AG09319 (cell line): ENCODE data around the gene CARMIL1.
A peak's percentile ranks its signal among the peaks of the same experiment; 100 is the strongest.

Experiments
- DNase-seq: peaks from one replicate; pipeline ENCODE4 v3.0.0-alpha.2; 2010; ENCODE audit warnings: low read depth; ENCODE audit errors: extremely low read depth
- CTCF ChIP-seq: IDR thresholded peaks from 2 replicates; pipeline ENCODE4 v1.5.1; 2011; ENCODE audit warnings: low read depth, mild to moderate bottlenecking, inconsistent platforms, low read length, moderate library complexity

The CARMIL1 gene

DNA sequence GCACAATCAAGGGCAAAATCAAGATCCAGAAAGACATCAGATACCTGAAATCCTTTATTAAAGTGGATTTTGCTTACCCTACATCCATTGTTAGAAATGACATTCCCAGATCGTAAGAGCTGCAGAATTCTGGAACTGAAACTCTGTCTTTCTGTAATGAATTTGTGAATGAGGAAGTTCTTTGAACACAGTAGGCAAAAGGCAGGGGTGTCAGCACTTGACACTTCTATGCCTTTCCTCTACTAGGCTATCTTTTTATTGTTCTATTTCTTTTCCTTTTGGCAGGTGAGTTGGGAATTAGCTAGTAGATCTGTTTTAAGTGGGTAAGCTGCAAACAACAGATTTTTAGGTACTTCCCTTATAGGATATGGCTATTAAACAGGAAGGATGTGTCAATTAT, 126.3 kb downstream of the CARMIL1 start:
- DNase-seq = no peak
- no peak for TF ChIP-seq CTCF

GRCh38 chr6:25407431-25407830, 128.3 kb downstream of the CARMIL1 start:
- TF ChIP-seq CTCF = no peak
- no peak for DNase-seq

DNA sequence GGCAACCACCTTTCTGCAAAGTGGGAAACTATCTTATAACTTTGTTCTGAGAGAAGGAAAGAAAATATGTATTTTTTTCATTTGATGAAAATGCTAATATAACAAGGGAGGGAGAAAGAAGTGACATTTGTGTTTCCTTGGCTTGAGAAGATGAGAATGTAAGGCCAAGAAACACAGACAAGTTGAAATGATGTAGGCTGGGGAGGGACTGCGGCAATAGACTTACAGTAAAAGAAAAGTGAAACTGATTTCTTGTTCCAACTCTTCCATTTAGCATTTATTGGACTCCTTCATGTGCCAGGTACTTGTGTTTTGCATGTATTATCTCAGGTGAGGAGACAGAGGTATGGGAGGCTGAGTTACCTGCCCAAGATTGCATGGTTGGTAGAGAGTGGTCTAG, 130.9 kb downstream of the CARMIL1 start:
- TF ChIP-seq CTCF = no peak

GRCh38 chr6:25411316-25411950, 132.3 kb downstream of the CARMIL1 start:
- no peak for DNase-seq
- no peak for TF ChIP-seq CTCF

More for the DNA sequence above, 130.9 kb downstream of the CARMIL1 start:
- DNase-seq = no peak

DNA sequence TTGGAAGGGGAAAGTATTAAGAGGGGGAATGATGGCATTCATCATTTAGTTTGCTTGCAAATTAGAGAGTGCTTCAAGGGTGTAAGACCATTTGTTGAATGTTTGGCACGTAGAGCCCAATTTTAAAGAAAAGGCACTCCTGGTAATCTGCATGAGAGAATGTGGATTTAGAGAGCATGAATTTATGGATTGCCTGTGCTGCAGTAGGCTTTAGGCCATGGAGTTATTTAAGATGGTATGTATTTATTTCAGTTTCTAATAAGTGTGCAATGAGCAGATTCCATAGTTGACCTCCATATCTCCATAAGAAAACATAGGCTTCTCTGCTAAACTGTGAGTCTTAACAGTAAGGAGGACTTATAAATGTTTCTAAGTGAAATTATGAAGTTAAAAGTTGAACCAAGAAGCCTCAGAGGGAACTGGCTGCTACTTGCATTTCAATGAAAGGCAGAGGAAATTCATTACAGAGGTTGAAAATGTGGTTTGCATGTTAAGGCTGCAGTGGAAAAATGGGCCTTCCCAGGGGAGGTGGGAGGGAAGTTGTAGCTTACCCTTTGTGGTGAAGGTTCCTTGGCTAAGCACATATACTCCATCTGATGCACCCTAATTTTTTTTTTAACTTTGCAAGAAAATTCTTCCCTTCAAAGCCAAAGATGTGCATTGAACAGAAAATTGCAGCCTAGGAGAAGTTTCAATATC, 134.2 kb downstream of the CARMIL1 start:
- peak; percentile 16 for DNase-seq
- no peak for TF ChIP-seq CTCF

DNA sequence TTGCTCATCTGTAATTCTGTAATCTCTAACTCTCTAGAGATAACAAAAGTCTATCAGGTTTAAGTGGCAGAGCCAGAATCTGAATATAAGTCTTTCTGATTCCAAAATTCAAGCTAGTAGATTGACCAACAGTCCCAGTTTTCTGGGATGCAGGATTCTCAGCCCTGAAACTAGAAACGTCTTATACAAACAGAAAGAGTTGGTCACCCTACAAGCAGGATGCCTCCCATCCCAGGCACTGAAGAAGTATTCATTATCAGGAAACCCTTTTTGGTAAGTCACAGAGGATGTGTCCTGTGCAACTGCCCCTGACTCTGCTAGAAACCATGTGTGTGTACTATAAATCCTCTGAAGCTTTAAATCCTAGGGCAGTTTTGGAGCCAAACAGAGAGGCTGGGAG, 135.0 kb downstream of the CARMIL1 start:
- DNase-seq = peak; percentile 8
- TF ChIP-seq CTCF = no peak

DNA sequence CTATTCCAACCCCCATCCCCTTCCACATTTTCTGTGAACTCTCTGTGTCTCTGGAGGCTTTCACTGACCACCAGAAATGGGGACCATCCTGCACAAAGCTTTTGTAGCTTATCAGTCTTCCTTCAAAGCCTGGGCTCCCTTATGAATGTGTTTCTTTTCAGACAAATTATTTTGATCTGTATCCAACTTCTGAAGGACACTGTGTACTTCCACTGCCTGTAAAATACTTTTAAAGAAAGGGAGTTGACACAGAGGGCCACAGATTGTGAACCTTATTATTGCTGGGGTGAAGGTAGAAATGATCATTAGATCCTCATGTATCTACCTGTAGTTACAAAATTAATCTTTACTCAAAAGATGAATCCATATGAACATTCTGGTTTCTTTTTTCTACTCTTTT, 135.6 kb downstream of the CARMIL1 start:
- TF ChIP-seq CTCF = no peak
- DNase-seq = no peak
